Gastrocnemius medialis (tissue), 4 donors: ENCODE measurements around the gene TMSB4X.
"Not testable (repeated sequence)": the region's sequence is repeated elsewhere in the genome, so short reads cannot be mapped to it uniquely, and the experiment has no call there.

Experiments used
- POLR2A ChIP-seq, 2 donors: fragments of 450-650 bp; IDR thresholded peaks; one replicate each; pipeline ENCODE4 v1.6.1; 2017; ENCODE audit warnings: antibody characterized with exemption in 2 of 2, mild to moderate bottlenecking in 2 of 2, moderate library complexity in 2 of 2
- TF ChIP-seq, protein P1 (sequence below), 5 experiments: fragments of 450-650 bp in 3 of 5; fragments of 200-600 bp in 2 of 5; sonication (generic) in 2 of 5; IDR thresholded peaks in 4 of 5; conservative IDR thresholded peaks in 1 of 5; 1 replicate in 4 of 5; 2 replicates in 1 of 5; pipeline ENCODE4 v1.5.1; 2016 to 2019; ENCODE audit warnings: antibody characterized with exemption in 5 of 5, mild to moderate bottlenecking in 3 of 5, moderate library complexity in 3 of 5

DNA sequence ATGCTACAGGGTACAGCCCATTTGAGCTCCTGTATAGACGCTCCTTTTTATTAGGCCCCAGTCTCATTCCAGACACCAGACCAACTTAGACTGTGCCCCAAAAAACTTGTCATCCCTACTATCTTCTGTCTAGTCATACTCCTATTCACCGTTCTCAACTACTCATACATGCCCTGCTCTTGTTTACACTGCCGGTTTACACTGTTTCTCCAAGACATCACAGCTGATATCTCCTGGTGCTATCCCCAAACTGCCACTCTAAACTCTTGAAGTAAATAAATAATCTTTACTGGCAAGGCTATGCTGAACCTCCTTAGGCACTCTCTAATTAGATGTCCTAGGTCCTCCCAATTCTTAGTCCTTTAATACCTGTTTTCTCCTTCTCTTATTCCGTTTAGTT is 30.5 kb upstream of the TMSB4X start:
- TF ChIP-seq, protein P1, sequence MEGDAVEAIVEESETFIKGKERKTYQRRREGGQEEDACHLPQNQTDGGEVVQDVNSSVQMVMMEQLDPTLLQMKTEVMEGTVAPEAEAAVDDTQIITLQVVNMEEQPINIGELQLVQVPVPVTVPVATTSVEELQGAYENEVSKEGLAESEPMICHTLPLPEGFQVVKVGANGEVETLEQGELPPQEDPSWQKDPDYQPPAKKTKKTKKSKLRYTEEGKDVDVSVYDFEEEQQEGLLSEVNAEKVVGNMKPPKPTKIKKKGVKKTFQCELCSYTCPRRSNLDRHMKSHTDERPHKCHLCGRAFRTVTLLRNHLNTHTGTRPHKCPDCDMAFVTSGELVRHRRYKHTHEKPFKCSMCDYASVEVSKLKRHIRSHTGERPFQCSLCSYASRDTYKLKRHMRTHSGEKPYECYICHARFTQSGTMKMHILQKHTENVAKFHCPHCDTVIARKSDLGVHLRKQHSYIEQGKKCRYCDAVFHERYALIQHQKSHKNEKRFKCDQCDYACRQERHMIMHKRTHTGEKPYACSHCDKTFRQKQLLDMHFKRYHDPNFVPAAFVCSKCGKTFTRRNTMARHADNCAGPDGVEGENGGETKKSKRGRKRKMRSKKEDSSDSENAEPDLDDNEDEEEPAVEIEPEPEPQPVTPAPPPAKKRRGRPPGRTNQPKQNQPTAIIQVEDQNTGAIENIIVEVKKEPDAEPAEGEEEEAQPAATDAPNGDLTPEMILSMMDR (IDR thresholded peaks at IDR 0.05 in 4 of 5, conservative IDR thresholded peaks at IDR 0.05 in 1 of 5) = not testable (repeated sequence)
- not testable (repeated sequence) for TF ChIP-seq POLR2A (IDR thresholded peaks at IDR 0.05)
